Stomach (tissue), 9 donors: ENCODE measurements around the gene TMEM120A. TPM values are rescaled to one million over a fixed set of nuclear protein-coding genes. Genes with fewer than 3 reads are reported as not detected.

Source experiments
- DNase-seq, 2 donors: peaks; one replicate each; pipeline versions ENCODE4 v3.0.0 to v3.0.0-alpha.2; 2013 to 2019
- H3K27ac ChIP-seq, 5 donors: fragments of 200-600 bp in 4 of 5; sonication (generic) in 4 of 5; one replicate each; pipeline ENCODE4 v1.5.1; 2013 to 2019; ENCODE audit warnings: mild to moderate bottlenecking in 1 of 5, moderate library complexity in 1 of 5
- H3K27me3 ChIP-seq, 3 donors: fragments of 200-600 bp; sonication (generic); one replicate each; pipeline ENCODE4 v1.5.1; 2017 to 2019; ENCODE audit warnings: mixed run types in 1 of 3
- H3K36me3 ChIP-seq, 4 donors: fragments of 200-600 bp; sonication (generic); 1 replicate in 3 of 4; 2 replicates in 1 of 4; pipeline ENCODE4 v1.5.1; 2016 to 2019
- H3K4me1 ChIP-seq, 4 donors: fragments of 200-600 bp; sonication (generic); one replicate each; pipeline ENCODE4 v1.5.1; 2016 to 2019
- H3K4me3 ChIP-seq, 4 donors: fragments of 200-600 bp; sonication (generic) in 3 of 4; one replicate each; pipeline ENCODE4 v1.5.1; 2016 to 2019; ENCODE audit warnings: mild to moderate bottlenecking in 1 of 4
- H3K9me3 ChIP-seq, 4 donors: fragments of 200-600 bp; sonication (generic); one replicate each; pipeline ENCODE4 v1.5.1; 2016 to 2019
- CTCF ChIP-seq, 7 experiments: fragments of 450-650 bp in 4 of 7; fragments of 200-600 bp in 3 of 7; sonication (generic) in 3 of 7; IDR thresholded peaks; one replicate each; pipeline ENCODE4 v1.5.1; 2016 to 2019; ENCODE audit warnings: antibody characterized with exemption in 7 of 7, control low read depth in 2 of 7, mild to moderate bottlenecking in 1 of 7
- EP300 ChIP-seq: sonication (generic); formaldehyde crosslinking; IDR thresholded peaks from one replicate; pipeline ENCODE4 v1.6.1; 2017; ENCODE audit warnings: antibody characterized with exemption
- POLR2A ChIP-seq, 4 donors: fragments of 450-650 bp; IDR thresholded peaks; one replicate each; pipeline ENCODE4 v1.6.1; 2016; ENCODE audit warnings: antibody characterized with exemption in 4 of 4, control low read depth in 2 of 4, mild to moderate bottlenecking in 1 of 4, moderate library complexity in 1 of 4
- POLR2AphosphoS5 ChIP-seq, 3 donors: sonication (generic); formaldehyde crosslinking; IDR thresholded peaks; one replicate each; pipeline ENCODE4 v1.6.1; 2016; ENCODE audit warnings: antibody characterized with exemption in 3 of 3
- WGBS, 5 donors: extraction: QIAGEN DNeasy Blood & Tissue Kit in 3 of 5; methylation state at CpG; one replicate each; pipeline versions ENCODE4 v1.1.5 to v1.1.7; 2013 to 2018; 5-methylcytosine and 5-hydroxymethylcytosine counted together
- intact Hi-C: fragments of 100-400 bp; cut with DNase I; formaldehyde crosslinking; loops from one replicate; pipeline ENCODE4 v1.15.1; 2023; ENCODE audit warnings: low total_unique reads
- polyA plus RNA-seq, 3 donors: library from polyadenylated mRNA; stranded (reverse); fragments of 200-250 nt; gene quantifications; one replicate each; pipeline ENCODE4 v1.2.3, GENCODE V29; 2013
- total RNA-seq, 5 donors: library from RNA; depleted of rRNA; stranded (reverse); fragments of >200 nt; gene quantifications; one replicate each; pipeline versions ENCODE4 v1.1.0 to v1.2.3, GENCODE V29; 2014 to 2016
- donor health status: healthy with polysubstance abuse.
- donor health status: Bipolar disorder and iron deficiency.
- donor health status: healthy.

Gene TMEM120A
- total and polyA plus RNA-seq, 8 donors, result 4.1 to 78.6 (median 43.1) TPM

- Histone ChIP-seq H3K4me3 (no peak overlapping the region), H3K36me3 (peaks cover 72 to 90% (median 90%) of the 10 kb centered on the region in 4 donors), H3K27ac (peak overlapping the region in 1 of 5 donors; percentile 38), H3K9me3 (no peaks in the 10 kb centered on the region), H3K27me3 (no peaks in the 10 kb centered on the region), H3K4me1 (peaks cover 10 to 40% (median 23%) of the 10 kb centered on the region in 4 donors)
- 93 to 97% (median 94%) methylated on average over 18 to 44 of the region's 44 CpGs for WGBS, 5 donors
- no peak for DNase-seq
- intact Hi-C loops, result no loop called here
- TF ChIP-seq POLR2A (IDR thresholded peaks at IDR 0.05), result no peak
- no peak for TF ChIP-seq EP300
- TF ChIP-seq CTCF (IDR thresholded peaks at IDR 0.05), result no peak
- TF ChIP-seq POLR2AphosphoS5 (IDR thresholded peaks at IDR 0.05), result no peak
Measured at GRCh38 chr7:75984130-75985008, 10.0 kb downstream of the TMEM120A start.

GRCh38 chr7:75983471-75984129, 10.8 kb downstream of the TMEM120A start:
- no peak for DNase-seq
- intact Hi-C loops, result no loop called here
- Histone ChIP-seq H3K9me3 (no peaks in the 10 kb centered on the region), H3K27me3 (no peaks in the 10 kb centered on the region), H3K36me3 (peaks cover 75 to 94% (median 93%) of the 10 kb centered on the region in 4 donors), H3K27ac (peak overlapping the region in 1 of 5 donors; percentile 38), H3K4me1 (peaks cover 7 to 43% (median 22%) of the 10 kb centered on the region in 4 donors), H3K4me3 (no peak overlapping the region)
- no peak for TF ChIP-seq CTCF (IDR thresholded peaks at IDR 0.05)
- TF ChIP-seq POLR2AphosphoS5 (IDR thresholded peaks at IDR 0.05), result no peak
- no peak for TF ChIP-seq EP300
- TF ChIP-seq POLR2A (IDR thresholded peaks at IDR 0.05), result no peak
- WGBS, 5 donors, result 83 to 93% (median 91%) methylated on average over 9 to 26 of the region's 26 CpGs

- H3K27ac ChIP-seq, result no peak overlapping the region
- H3K4me3 ChIP-seq, result no peak overlapping the region
- no peaks in the 10 kb centered on the region for H3K27me3 ChIP-seq
- no peaks in the 10 kb centered on the region for H3K9me3 ChIP-seq
- intact Hi-C loops, result no loop called here
- DNase-seq, result no peak
- no peak for TF ChIP-seq POLR2A (IDR thresholded peaks at IDR 0.05)
- no peak for TF ChIP-seq POLR2AphosphoS5 (IDR thresholded peaks at IDR 0.05)
- no peak for TF ChIP-seq CTCF (IDR thresholded peaks at IDR 0.05)
- TF ChIP-seq EP300, result no peak
- peaks cover 69 to 88% (median 86%) of the 10 kb centered on the region in 4 donors for H3K36me3 ChIP-seq
- H3K4me1 ChIP-seq, result peaks cover 7 to 43% (median 19%) of the 10 kb centered on the region in 4 donors
- WGBS, 5 donors, result 87 to 93% (median 89%) methylated on average over 15 to 22 of the region's 22 CpGs
Measured at GRCh38 chr7:75982306-75983064, 11.9 kb downstream of the TMEM120A start.
